ENCODE results near the gene REEP5. TPM values are rescaled to one million over a fixed set of nuclear protein-coding genes. Genes with fewer than 3 reads are reported as not detected.

REEP5 gene
- total and polyA plus RNA-seq, 4 donors, result 41.5 to 182 (median 44.0) TPM

DNA sequence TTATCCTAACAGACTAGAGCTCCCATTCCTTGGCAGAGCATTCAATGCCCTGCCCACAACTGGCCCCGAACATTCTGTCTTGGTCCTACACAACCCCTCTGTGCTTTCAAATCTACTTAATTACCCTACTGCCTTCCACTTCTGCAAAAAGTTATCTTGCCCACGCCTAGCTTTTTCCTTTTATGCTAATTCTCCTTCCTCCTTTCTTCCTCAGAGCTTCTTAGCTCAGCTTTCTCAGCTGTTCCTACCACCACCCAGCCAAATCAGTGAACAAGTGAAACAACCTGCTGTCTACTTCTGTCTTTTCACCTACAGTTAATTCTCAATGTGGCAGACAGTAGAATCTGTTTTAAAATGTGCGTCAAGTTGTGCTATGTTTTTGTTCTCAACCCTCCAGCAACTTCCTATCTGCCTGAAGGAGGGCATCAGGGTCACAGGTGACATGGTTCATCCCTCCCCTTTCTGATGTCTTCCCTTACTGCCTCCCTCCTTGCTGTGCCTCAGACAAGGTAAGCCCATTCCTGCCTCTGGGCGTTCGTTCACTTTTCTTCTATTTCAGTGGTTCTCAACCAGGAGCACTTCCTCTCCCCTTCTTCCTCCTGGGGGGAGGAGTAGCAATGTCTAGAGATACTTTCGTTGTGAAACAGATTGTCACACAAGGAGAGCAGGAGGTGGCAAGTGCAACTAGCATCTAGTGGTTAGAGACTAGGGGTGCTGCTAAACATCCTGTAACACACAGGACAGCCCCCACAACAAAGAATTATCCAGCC is 1.3 kb upstream of the REEP5 start:
- Histone ChIP-seq H3K4me1 (ENCODE audit: control insufficient read depth in 4 of 4, insufficient read depth in 4 of 4, low read length in 3 of 4) (peaks cover 2 to 13% (median 11%) of the 10 kb centered on the region in 4 donors), H3K27me3 (ENCODE audit: control insufficient read depth in 4 of 4, insufficient read depth in 4 of 4, low read length in 3 of 4) (no peaks in the 10 kb centered on the region), H3K9me3 (ENCODE audit: control insufficient read depth in 4 of 4, low read length in 3 of 4) (no peaks in the 10 kb centered on the region), H3K36me3 (ENCODE audit: control insufficient read depth in 4 of 4, insufficient read depth in 3 of 4, low read depth in 1 of 4, low read length in 3 of 4) (peaks cover 0 to 4% (median 2%) of the 10 kb centered on the region in 4 donors), H3K9ac (ENCODE audit: low read depth in 1 of 2, low read length in 2 of 2) (peak overlapping the region in 1 of 2 donors; percentile 43), H3K4me3 (ENCODE audit: low read depth in 1 of 3, low read length in 3 of 3) (no peak overlapping the region), H3K27ac (ENCODE audit: low read depth in 1 of 2, low read length in 2 of 2) (peak overlapping the region; percentile 16 to 25)
- TF ChIP-seq HNF4G (IDR thresholded peaks at IDR 0.05) (no peak), HNF4A (conservative IDR thresholded peaks at IDR 0.05) (no peak), FOXA2 (IDR thresholded peaks at IDR 0.05) (no peak), GABPA (IDR thresholded peaks at IDR 0.05 in 1 of 2, conservative IDR thresholded peaks at IDR 0.05 in 1 of 2) (no peak), EGR1 (IDR thresholded peaks at IDR 0.05; ENCODE audit: low read depth in 2 of 2) (no peak), RAD21 (IDR thresholded peaks at IDR 0.05) (no peak), FOXA1 (IDR thresholded peaks at IDR 0.05) (no peak), RXRA (IDR thresholded peaks at IDR 0.05) (no peak), TAF1 (conservative IDR thresholded peaks at IDR 0.05) (no peak), CTCF (IDR thresholded peaks at IDR 0.05; ENCODE audit: low read depth, low read length, missing input control) (no peak), NR2F2 (IDR thresholded peaks at IDR 0.05) (no peak), YY1 (IDR thresholded peaks at IDR 0.05) (no peak), REST (IDR thresholded peaks at IDR 0.05) (no peak), JUND (IDR thresholded peaks at IDR 0.05) (no peak), SP1 (IDR thresholded peaks at IDR 0.05) (no peak)
- TF ChIP-seq, protein P1, sequence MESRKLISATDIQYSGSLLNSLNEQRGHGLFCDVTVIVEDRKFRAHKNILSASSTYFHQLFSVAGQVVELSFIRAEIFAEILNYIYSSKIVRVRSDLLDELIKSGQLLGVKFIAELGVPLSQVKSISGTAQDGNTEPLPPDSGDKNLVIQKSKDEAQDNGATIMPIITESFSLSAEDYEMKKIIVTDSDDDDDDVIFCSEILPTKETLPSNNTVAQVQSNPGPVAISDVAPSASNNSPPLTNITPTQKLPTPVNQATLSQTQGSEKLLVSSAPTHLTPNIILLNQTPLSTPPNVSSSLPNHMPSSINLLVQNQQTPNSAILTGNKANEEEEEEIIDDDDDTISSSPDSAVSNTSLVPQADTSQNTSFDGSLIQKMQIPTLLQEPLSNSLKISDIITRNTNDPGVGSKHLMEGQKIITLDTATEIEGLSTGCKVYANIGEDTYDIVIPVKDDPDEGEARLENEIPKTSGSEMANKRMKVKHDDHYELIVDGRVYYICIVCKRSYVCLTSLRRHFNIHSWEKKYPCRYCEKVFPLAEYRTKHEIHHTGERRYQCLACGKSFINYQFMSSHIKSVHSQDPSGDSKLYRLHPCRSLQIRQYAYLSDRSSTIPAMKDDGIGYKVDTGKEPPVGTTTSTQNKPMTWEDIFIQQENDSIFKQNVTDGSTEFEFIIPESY (IDR thresholded peaks at IDR 0.05), result no peak
- TF ChIP-seq, protein P2, sequence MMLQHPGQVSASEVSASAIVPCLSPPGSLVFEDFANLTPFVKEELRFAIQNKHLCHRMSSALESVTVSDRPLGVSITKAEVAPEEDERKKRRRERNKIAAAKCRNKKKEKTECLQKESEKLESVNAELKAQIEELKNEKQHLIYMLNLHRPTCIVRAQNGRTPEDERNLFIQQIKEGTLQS (IDR thresholded peaks at IDR 0.05), result no peak
- no peak for DNase-seq (ENCODE audit: low spot score)
- WGBS, result 62% methylated on average over 6 of the region's 6 CpGs
